Measurements from ENCODE around the gene PMPCA. TPM values are rescaled to one million over a fixed set of nuclear protein-coding genes. Genes with fewer than 3 reads are reported as not detected.

The PMPCA gene, protein sequence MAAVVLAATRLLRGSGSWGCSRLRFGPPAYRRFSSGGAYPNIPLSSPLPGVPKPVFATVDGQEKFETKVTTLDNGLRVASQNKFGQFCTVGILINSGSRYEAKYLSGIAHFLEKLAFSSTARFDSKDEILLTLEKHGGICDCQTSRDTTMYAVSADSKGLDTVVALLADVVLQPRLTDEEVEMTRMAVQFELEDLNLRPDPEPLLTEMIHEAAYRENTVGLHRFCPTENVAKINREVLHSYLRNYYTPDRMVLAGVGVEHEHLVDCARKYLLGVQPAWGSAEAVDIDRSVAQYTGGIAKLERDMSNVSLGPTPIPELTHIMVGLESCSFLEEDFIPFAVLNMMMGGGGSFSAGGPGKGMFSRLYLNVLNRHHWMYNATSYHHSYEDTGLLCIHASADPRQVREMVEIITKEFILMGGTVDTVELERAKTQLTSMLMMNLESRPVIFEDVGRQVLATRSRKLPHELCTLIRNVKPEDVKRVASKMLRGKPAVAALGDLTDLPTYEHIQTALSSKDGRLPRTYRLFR
- 10 to 100 TPM; 28.8 to 48.2 (median 39.0) TPM for total RNA-seq

DNA sequence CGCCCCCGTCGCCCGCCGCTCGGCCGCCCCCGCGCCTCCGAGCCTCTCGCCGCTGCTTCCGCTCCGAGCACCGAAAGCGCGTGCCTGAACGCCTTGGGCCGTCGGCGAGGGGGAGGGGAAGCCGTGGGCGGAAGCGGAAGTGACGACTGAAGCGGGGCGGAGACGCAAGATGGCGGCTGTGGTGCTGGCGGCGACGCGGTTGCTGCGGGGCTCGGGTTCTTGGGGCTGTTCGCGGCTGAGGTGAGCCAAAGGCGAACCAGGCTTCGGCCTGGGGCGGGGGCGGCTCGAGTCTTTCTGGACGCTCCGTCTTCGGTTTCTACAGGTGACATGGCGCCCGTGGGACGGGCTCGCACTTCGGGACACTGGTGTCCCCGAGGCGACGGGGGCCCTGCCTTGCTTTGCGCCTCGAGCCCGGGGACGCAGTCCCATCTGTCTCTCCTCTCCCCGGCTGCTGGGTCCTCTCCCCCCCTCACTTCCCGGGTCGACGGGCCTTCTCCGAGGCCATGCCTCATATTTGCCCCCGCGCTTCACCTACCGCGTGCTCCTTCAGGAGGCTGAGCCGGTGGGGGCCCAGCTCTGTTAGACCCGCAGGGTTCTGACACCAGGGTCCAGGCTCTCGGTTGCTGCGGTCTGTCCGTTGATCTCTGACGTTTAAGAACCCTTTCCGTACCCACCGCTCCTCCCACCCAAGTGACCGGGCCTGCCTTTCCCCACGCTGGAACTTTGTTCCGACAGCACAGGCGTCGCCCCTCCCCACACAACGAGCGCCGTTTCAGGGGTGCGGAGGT, at the start of gene PMPCA, which contains the start of gene ENTR1:
Gene PMPCA, plus strand, starts transcription at position 159 of the 788 bp plus-strand sequence. Its CDS starts 11 bp downstream, at position 170.
Gene ENTR1, minus strand, starts transcription at position 115 of the 788 bp plus-strand sequence. CDS start 217 bp downstream, outside the sequence.
- peaks cover 17 to 21% of the 10 kb centered on the region in 2 donors for H3K4me1 ChIP-seq
- no peaks in the 10 kb centered on the region for H3K9me3 ChIP-seq
- peak within 1 kb of the TSS; percentile 49 to 77 (median 77) for H3K27ac ChIP-seq
- TF ChIP-seq, protein P1, sequence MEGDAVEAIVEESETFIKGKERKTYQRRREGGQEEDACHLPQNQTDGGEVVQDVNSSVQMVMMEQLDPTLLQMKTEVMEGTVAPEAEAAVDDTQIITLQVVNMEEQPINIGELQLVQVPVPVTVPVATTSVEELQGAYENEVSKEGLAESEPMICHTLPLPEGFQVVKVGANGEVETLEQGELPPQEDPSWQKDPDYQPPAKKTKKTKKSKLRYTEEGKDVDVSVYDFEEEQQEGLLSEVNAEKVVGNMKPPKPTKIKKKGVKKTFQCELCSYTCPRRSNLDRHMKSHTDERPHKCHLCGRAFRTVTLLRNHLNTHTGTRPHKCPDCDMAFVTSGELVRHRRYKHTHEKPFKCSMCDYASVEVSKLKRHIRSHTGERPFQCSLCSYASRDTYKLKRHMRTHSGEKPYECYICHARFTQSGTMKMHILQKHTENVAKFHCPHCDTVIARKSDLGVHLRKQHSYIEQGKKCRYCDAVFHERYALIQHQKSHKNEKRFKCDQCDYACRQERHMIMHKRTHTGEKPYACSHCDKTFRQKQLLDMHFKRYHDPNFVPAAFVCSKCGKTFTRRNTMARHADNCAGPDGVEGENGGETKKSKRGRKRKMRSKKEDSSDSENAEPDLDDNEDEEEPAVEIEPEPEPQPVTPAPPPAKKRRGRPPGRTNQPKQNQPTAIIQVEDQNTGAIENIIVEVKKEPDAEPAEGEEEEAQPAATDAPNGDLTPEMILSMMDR (IDR thresholded peaks at IDR 0.05): no peak
- TF ChIP-seq POLR2A (IDR thresholded peaks at IDR 0.05): peak; percentile 11 to 83
- intact Hi-C loops (cut with DNase I): no loop called here
- no peaks in the 10 kb centered on the region for H3K27me3 ChIP-seq
- peak within 1 kb of the TSS; percentile 64 to 92 (median 85) for H3K4me3 ChIP-seq (replicated peaks in 1 of 3)
- WGBS, 2 donors: 0% methylated on average over 16 to 43 of the region's 83 CpGs
- DNase-seq: peak; percentile 89 to 92
- peaks cover 29% of the 10 kb centered on the region in 2 donors for H3K36me3 ChIP-seq

DNA sequence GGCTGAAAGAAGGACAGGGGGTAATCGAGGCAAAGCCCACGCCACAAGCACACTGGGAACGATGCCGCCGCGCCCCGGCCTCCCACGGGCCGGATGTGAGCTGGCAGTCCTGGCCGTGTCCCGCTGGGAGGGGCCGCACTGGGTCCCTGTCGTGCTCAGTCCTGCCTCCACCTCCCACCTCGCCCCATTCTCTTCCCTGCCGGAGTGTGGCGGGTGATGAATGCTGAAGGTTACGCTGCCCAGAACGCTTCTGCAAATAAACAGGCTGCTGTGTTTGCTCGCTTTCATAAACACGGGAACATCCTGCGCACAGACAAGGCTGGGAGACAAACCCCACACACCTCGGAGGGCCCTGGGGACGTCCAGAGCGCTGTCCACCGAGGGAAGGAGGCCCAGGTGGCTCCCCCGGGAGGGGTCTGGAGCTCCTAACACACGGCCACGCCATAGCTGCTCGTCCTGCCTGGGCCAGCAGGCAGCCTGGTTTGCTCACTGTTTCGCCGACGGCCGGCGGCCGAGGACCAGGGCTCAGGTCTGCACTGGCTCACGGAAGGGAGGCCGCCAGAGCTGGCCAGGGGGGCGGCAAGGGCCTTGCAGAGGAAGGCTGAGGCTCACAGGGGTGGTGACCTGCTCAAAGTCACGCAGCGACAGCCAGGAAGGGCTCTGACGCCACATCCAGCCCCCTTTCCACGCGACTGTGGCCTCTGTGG, 49.3 kb upstream of the PMPCA start:
- TF ChIP-seq, protein P1 (IDR thresholded peaks at IDR 0.05): no peak
- TF ChIP-seq POLR2A (IDR thresholded peaks at IDR 0.05): no peak
- Histone ChIP-seq H3K4me1 (peaks cover 8 to 15% of the 10 kb centered on the region in 2 donors), H3K27ac (no peak overlapping the region), H3K9me3 (no peaks in the 10 kb centered on the region), H3K36me3 (no peaks in the 10 kb centered on the region), H3K4me3 (replicated peaks in 1 of 3) (no peak overlapping the region), H3K27me3 (no peaks in the 10 kb centered on the region)
- WGBS, 2 donors: 88% methylated on average over 34 to 42 of the region's 43 CpGs
- intact Hi-C loops (cut with DNase I): loop anchor here (10.0 kb wide), 1 partner anchor 236 kb away; no protein-coding TSS in a partner anchor
- DNase-seq: no peak

DNA sequence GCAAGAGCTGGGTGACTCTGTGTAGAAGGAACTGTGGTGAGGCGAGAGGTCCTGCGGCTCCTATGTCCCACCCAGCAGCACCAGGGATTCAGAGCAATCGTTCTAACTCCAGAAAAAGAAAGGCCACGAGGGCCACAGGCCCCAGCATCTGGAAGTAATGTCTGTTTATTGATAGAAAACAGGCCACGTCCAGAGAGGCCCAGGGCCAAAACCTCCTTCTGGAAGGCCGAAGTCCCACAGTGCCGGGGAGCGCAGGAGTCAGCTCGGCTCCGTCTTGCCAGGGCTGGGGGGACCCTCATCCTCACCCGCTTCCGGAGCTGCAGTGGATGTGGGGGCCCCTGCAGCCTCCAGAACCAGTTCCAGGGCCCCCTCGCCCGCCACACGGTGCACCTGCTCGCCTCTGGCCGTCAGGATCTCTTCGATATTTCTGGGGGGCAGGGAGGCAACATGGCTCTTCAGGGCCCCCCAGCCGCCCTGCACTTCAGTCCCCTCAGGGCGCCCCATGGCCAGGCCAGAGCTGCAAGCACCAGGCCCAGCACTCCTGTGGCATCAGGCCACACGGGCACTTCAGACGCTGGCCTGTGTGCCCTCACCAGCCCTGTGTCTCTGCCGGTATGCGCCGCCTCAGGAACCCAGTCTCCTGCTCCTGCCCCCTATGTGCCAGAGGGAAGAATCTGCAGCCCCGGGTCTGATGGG, 48.6 kb upstream of the PMPCA start:
- H3K36me3 ChIP-seq: no peaks in the 10 kb centered on the region
- intact Hi-C loops (cut with DNase I): loop anchor here (10.0 kb wide), 1 partner anchor 237 kb away; no protein-coding TSS in a partner anchor
- TF ChIP-seq, protein P1 (IDR thresholded peaks at IDR 0.05): no peak
- TF ChIP-seq POLR2A (IDR thresholded peaks at IDR 0.05): no peak
- H3K27me3 ChIP-seq: no peaks in the 10 kb centered on the region
- 78 to 85% methylated on average over 11 to 23 of the region's 26 CpGs for WGBS, 2 donors
- peaks cover 8 to 15% of the 10 kb centered on the region in 2 donors for H3K4me1 ChIP-seq
- no peak overlapping the region for H3K27ac ChIP-seq
- H3K4me3 ChIP-seq (replicated peaks in 1 of 3): no peak overlapping the region
- H3K9me3 ChIP-seq: no peaks in the 10 kb centered on the region
- no peak for DNase-seq

DNA sequence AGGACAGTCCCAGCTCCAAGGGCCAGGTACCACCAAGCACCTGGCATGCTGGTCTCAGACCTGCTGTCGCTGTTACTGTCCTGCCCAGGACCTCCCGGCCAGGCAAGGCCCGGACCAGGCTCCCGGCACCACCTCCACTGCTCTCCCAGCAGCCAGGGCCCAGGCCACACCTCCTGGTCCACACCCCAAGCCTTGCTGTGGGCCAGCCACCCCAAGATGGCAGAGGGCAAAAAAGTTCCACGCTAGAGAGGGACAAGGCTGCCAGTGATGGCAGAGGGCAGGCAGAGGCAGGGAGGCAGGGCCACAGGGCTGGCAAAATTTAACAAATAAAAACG, 48.0 kb upstream of the PMPCA start:
- TF ChIP-seq, protein P1 (IDR thresholded peaks at IDR 0.05): no peak
- TF ChIP-seq POLR2A (IDR thresholded peaks at IDR 0.05): no peak
- no peaks in the 10 kb centered on the region for H3K36me3 ChIP-seq
- no peak overlapping the region for H3K4me3 ChIP-seq (replicated peaks in 1 of 3)
- 86 to 100% methylated on average over 2 to 4 of the region's 6 CpGs for WGBS, 2 donors
- DNase-seq: no peak
- H3K27ac ChIP-seq: no peak overlapping the region
- H3K4me1 ChIP-seq: peaks cover 8 to 15% of the 10 kb centered on the region in 2 donors
- H3K27me3 ChIP-seq: no peaks in the 10 kb centered on the region
- no peaks in the 10 kb centered on the region for H3K9me3 ChIP-seq
- intact Hi-C loops (cut with DNase I): loop anchor here (10.0 kb wide), 1 partner anchor 238 kb away; no protein-coding TSS in a partner anchor
